IMR-90 (cell line): ENCODE data around the gene GRB14. TPM values are rescaled to one million over a fixed set of nuclear protein-coding genes. Genes with fewer than 3 reads are reported as not detected.

ENCODE experiments used
- ATAC-seq: fragments of 200-7000 bp; cut with Tn5 transposase; 2 replicates; pipeline ENCODE4 v1.9.1; 2020; ENCODE audit warnings: low read depth, mild to moderate bottlenecking, moderate library complexity
- BruUV-seq: library from RNA; stranded (reverse); fragments of 400-500 nt; replicated peaks from 2 replicates; lab custom pipeline; 2021; lab: Mats Ljungman, UMichigan
- CTCF ChIA-PET: fragments of 300-600 bp; formaldehyde crosslinking; extraction: SDS; loops from one replicate; lab custom pipeline; 2021; ENCODE audit warnings: antibody characterized with exemption; lab: Yijun Ruan, JAX
- POLR2A ChIA-PET: fragments of 300-600 bp; sonication (Branson Sonifier 250); formaldehyde crosslinking; loops from one replicate; lab custom pipeline; 2022; ENCODE audit warnings: antibody characterized with exemption; ENCODE audit not compliant: unreplicated experiment; lab: Charles Lee
- DNase-seq: peaks from one replicate; pipeline ENCODE4 v3.0.0; 2013
- H2AFZ ChIP-seq: replicated peaks from 2 replicates; pipeline ENCODE3; 2013; ENCODE audit warnings: low read length, mild to moderate bottlenecking; ENCODE audit not compliant: poor library complexity
- H2AK5ac ChIP-seq: 2 replicates; pipeline ENCODE4 v1.6.1; 2013; ENCODE audit warnings: low read depth, low read length, inconsistent platforms
- H2AK9ac ChIP-seq: replicated peaks from 2 replicates; pipeline ENCODE3; 2013; ENCODE audit warnings: mild to moderate bottlenecking, low read depth, low read length, moderate library complexity; ENCODE audit not compliant: poor library complexity
- H2BK120ac ChIP-seq: 2 replicates; pipeline ENCODE4 v1.6.1; 2013; ENCODE audit warnings: low read depth, low read length, inconsistent platforms
- H2BK15ac ChIP-seq: 3 replicates; pipeline ENCODE4 v1.6.1; 2013; ENCODE audit warnings: low read depth, low read length, inconsistent platforms
- H2BK20ac ChIP-seq: 2 replicates; pipeline ENCODE4 v1.6.1; 2013; ENCODE audit warnings: low read depth, mild to moderate bottlenecking, inconsistent platforms, low read length, moderate library complexity
- H2BK5ac ChIP-seq: 2 replicates; pipeline ENCODE4 v1.6.1; 2013; ENCODE audit warnings: mild to moderate bottlenecking, low read depth, low read length, inconsistent platforms; ENCODE audit not compliant: poor library complexity, severe bottlenecking
- H3K14ac ChIP-seq: replicated peaks from 2 replicates; pipeline ENCODE4 v1.6.1; 2013; ENCODE audit warnings: low read depth, low read length, inconsistent platforms
- H3K18ac ChIP-seq: 2 replicates; pipeline ENCODE4 v1.6.1; 2013; ENCODE audit warnings: low read depth, low read length, control low read depth
- H3K23ac ChIP-seq: 2 replicates; pipeline ENCODE4 v1.6.1; 2013; ENCODE audit warnings: low read depth, low read length, inconsistent platforms
- H3K27ac ChIP-seq: 2 replicates; pipeline ENCODE4 v1.5.1; 2013; ENCODE audit warnings: mild to moderate bottlenecking, control low read depth, low read length; ENCODE audit not compliant: insufficient read depth
- H3K27me3 ChIP-seq: 2 replicates; pipeline ENCODE4 v1.6.1; 2013; ENCODE audit warnings: low read length; ENCODE audit not compliant: control insufficient read depth, insufficient read depth
- H3K36me3 ChIP-seq: 2 replicates; pipeline ENCODE4 v1.6.1; 2013; ENCODE audit warnings: low read length, mixed read lengths; ENCODE audit not compliant: control insufficient read depth, insufficient read depth
- H3K4ac ChIP-seq: 2 replicates; pipeline ENCODE4 v1.6.1; 2013; ENCODE audit warnings: low read depth, low read length, inconsistent platforms
- H3K4me1 ChIP-seq: 2 replicates; pipeline ENCODE4 v1.6.1; 2013; ENCODE audit warnings: low read length, mixed read lengths; ENCODE audit not compliant: control insufficient read depth, insufficient read depth
- H3K4me2 ChIP-seq: 2 replicates; pipeline ENCODE4 v1.6.1; 2013; ENCODE audit warnings: low read depth, mild to moderate bottlenecking, control low read depth, low read length, moderate library complexity
- H3K4me3 ChIP-seq: 2 replicates; pipeline ENCODE4 v1.5.1; 2013; ENCODE audit warnings: low read depth, mild to moderate bottlenecking, control low read depth, low read length, moderate library complexity; ENCODE audit not compliant: insufficient read depth
- H3K56ac ChIP-seq: 2 replicates; pipeline ENCODE4 v1.6.1; 2013; ENCODE audit warnings: low read length, inconsistent platforms; ENCODE audit not compliant: insufficient read depth; ENCODE audit errors: extremely low read depth
- H3K79me1 ChIP-seq, 2 experiments: 2 replicates each; pipeline ENCODE4 v1.6.1; 2013; ENCODE audit warnings: low read length in 2 of 2, inconsistent platforms in 1 of 2, low read depth in 1 of 2
- H3K9ac ChIP-seq: 2 replicates; pipeline ENCODE4 v1.6.1; 2013; ENCODE audit warnings: low read depth, low read length, control low read depth
- H3K9me1 ChIP-seq: 2 replicates; pipeline ENCODE4 v1.6.1; 2013; ENCODE audit warnings: low read length, inconsistent platforms; ENCODE audit not compliant: insufficient read depth
- H3K9me3 ChIP-seq: 2 replicates; pipeline ENCODE4 v1.6.1; 2013; ENCODE audit warnings: low read length; ENCODE audit not compliant: control insufficient read depth, insufficient read depth
- H4K20me1 ChIP-seq: 2 replicates; pipeline ENCODE4 v1.6.1; 2013; ENCODE audit warnings: low read length, inconsistent platforms; ENCODE audit not compliant: insufficient read depth
- H4K5ac ChIP-seq: 2 replicates; pipeline ENCODE4 v1.6.1; 2013; ENCODE audit warnings: mild to moderate bottlenecking, low read depth, low read length, control low read depth
- H4K8ac ChIP-seq, 2 experiments: 2 replicates each; pipeline ENCODE4 v1.6.1; 2013; ENCODE audit warnings: low read depth in 2 of 2, low read length in 2 of 2, control low read depth in 1 of 2, inconsistent platforms in 1 of 2
- H4K91ac ChIP-seq: 2 replicates; pipeline ENCODE4 v1.6.1; 2013; ENCODE audit warnings: low read depth, low read length, inconsistent platforms; ENCODE audit not compliant: insufficient read depth
- FOS ChIP-seq: fragments of 150-350 bp; IDR thresholded peaks from 2 replicates; pipeline ENCODE4 v1.6.1; 2016; ENCODE audit warnings: low read depth, low read length
- NFE2L2 ChIP-seq: fragments of 150-350 bp; IDR thresholded peaks from 2 replicates; pipeline ENCODE4 v1.6.1; 2016; ENCODE audit warnings: low read depth, mild to moderate bottlenecking, low read length
- POLR2A ChIP-seq: IDR thresholded peaks from 2 replicates; pipeline ENCODE4 v1.6.1; 2012; ENCODE audit warnings: mild to moderate bottlenecking, low read depth, low read length
- WGBS, 2 experiments: methylation state at CpG; one replicate each; pipeline versions ENCODE4 v1.1.5 to v1.1.7; 2013; ENCODE audit warnings: missing lambda C conversion rate in 2 of 2; ENCODE audit not compliant: insufficient read length in 1 of 2; ENCODE audit errors: extremely low coverage in 2 of 2; 5-methylcytosine and 5-hydroxymethylcytosine counted together
- dilution Hi-C: fragments of 300-500 bp; cut with HindIII; formaldehyde crosslinking; loops from one replicate; pipeline ENCODE4 v1.14.3; 2018; ENCODE audit warnings: low sequenced_read_pairs; ENCODE audit not compliant: unreplicated experiment
- in situ Hi-C: fragments of 300-500 bp; cut with MboI; formaldehyde crosslinking; loops from 3 replicates; pipeline ENCODE4 v1.14.3; 2019; ENCODE audit warnings: low sequenced_read_pairs, inconsistent platforms, mixed read lengths
- intact Hi-C: fragments of 100-400 bp; cut with micrococcal nuclease; formaldehyde crosslinking; loops from 2 replicates; pipeline ENCODE4 v1.10.0; 2022
- polyA plus RNA-seq, 3 experiments: library from polyadenylated mRNA; depleted of rRNA; stranded (reverse); fragments of >200 nt; gene quantifications; 2 replicates each; pipeline ENCODE4 v1.2.3, GENCODE V29; 2012; ENCODE audit warnings: low replicate concordance in 1 of 3
- total RNA-seq: library from RNA; depleted of rRNA; stranded (reverse); fragments of >200 nt; gene quantifications from 2 replicates; pipeline ENCODE4 v1.2.3, GENCODE V29; 2012

The GRB14 gene
- total and polyA plus RNA-seq, 2 of the 4 experiments (the other 2 are of a cell fraction), result not detected

GRCh38 chr2:164617466-164617865 lies 3.8 kb downstream of the GRB14 start:
- Histone ChIP-seq H3K4me2 (no peak overlapping the region), H3K9me3 (no peaks in the 10 kb centered on the region), H4K5ac (no peak overlapping the region), H3K27ac (no peak overlapping the region), H3K14ac (no peak overlapping the region), H2AFZ (no peak overlapping the region), H3K56ac (no peak overlapping the region), H3K4me1 (no peaks in the 10 kb centered on the region; the same call in 1 of the 2 replicates), H4K20me1 (no peaks in the 10 kb centered on the region), H2BK120ac (no peak overlapping the region), H3K23ac (no peak overlapping the region), H2BK20ac (no peak overlapping the region), H3K4me3 (no peak overlapping the region), H4K91ac (no peak overlapping the region), H2AK9ac (no peak overlapping the region), H3K79me1 (no peaks in the 10 kb centered on the region), H3K36me3 (no peaks in the 10 kb centered on the region), H3K18ac (no peak overlapping the region), H3K27me3 (peaks cover 18% of the 10 kb centered on the region), H3K9ac (no peak overlapping the region), H4K8ac (no peak overlapping the region), H2AK5ac (no peak overlapping the region), H3K4ac (no peak overlapping the region), H2BK15ac (no peak overlapping the region), H2BK5ac (no peak overlapping the region), H3K9me1 (no peaks in the 10 kb centered on the region)
- POLR2A ChIA-PET, result no interaction called here
- intact Hi-C loops (no loop called here), in situ Hi-C loops (no loop called here), dilution Hi-C loops (no loop called here)
- no CpG with 5 or more reads among the region's 2 CpGs for WGBS, 2 experiments
- no peak for ATAC-seq
- CTCF ChIA-PET, result no interaction called here
- no peak for TF ChIP-seq FOS
- TF ChIP-seq NFE2L2, result no peak
- TF ChIP-seq POLR2A, result no peak
- no TSS peak for BruUV-seq
- no peak for DNase-seq
